Uterus (tissue), 2 donors: ENCODE results near the gene PTPRZ1.

Source experiments
- POLR2A ChIP-seq, 2 donors: fragments of 450-650 bp; IDR thresholded peaks; one replicate each; pipeline ENCODE4 v1.6.1; 2016; ENCODE audit warnings: antibody characterized with exemption in 2 of 2, mild to moderate bottlenecking in 1 of 2, moderate library complexity in 1 of 2
- TF ChIP-seq, protein P1 (sequence below), 4 experiments: fragments of 200-600 bp in 2 of 4; fragments of 450-650 bp in 2 of 4; sonication (generic) in 2 of 4; IDR thresholded peaks; one replicate each; pipeline ENCODE4 v1.5.1; 2016 to 2019; ENCODE audit warnings: antibody characterized with exemption in 4 of 4, mild to moderate bottlenecking in 2 of 4, moderate library complexity in 1 of 4

- TF ChIP-seq POLR2A (IDR thresholded peaks at IDR 0.05), result no peak
- TF ChIP-seq, protein P1, sequence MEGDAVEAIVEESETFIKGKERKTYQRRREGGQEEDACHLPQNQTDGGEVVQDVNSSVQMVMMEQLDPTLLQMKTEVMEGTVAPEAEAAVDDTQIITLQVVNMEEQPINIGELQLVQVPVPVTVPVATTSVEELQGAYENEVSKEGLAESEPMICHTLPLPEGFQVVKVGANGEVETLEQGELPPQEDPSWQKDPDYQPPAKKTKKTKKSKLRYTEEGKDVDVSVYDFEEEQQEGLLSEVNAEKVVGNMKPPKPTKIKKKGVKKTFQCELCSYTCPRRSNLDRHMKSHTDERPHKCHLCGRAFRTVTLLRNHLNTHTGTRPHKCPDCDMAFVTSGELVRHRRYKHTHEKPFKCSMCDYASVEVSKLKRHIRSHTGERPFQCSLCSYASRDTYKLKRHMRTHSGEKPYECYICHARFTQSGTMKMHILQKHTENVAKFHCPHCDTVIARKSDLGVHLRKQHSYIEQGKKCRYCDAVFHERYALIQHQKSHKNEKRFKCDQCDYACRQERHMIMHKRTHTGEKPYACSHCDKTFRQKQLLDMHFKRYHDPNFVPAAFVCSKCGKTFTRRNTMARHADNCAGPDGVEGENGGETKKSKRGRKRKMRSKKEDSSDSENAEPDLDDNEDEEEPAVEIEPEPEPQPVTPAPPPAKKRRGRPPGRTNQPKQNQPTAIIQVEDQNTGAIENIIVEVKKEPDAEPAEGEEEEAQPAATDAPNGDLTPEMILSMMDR (IDR thresholded peaks at IDR 0.05), result no peak
These were observed 184.0 kb downstream of the PTPRZ1 start for GRCh38 chr7:122056977-122057376.
